Hippocampal formation (tissue), 2 donors: ENCODE data around the gene GPR146.

Experiments used
- DNase-seq, 2 donors: peaks; one replicate each; lab custom pipeline; 2025; lab: John Stamatoyannopoulos, UW

The GPR146 gene

GRCh38 chr7:1106063-1106792 lies 61.9 kb downstream of the GPR146 start:
- no peak for DNase-seq

GRCh38 chr7:1106793-1107421 lies 62.6 kb downstream of the GPR146 start:
- no peak for DNase-seq

DNA sequence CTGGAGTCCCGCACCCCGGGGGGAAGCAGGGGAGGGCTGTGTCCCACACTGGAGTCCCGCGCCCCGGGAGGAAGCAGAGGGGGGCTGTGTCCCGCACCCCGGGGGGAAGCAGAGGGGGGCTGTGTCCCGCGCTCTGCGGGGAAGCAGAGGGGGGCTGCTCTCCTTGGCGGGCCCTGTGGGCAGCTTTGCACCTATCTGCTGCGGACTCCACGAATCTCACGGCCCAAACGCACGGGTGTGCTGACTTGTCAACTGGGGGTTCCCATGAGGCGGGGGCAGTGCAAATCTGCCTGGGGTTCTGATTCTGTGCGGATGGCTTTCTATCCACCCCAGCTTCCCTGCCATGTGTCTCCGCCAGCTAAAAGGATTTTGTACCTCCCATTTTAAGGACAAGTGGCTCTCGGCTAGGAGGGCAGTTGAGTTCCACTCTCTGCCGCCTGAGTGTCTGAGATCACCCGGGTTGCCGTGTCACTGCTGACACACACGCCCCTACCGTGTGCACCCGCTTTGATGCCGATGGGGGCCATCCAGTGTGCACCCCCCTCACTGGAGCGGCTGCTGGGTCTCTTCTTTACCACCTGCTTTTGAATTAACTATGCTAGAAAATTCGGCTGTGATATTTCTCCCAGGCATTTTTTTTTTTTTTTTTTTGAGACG lies 64.0 kb downstream of the GPR146 start:
- no peak for DNase-seq
